HepG2 (cell line): ENCODE data around the gene DLL4. TPM values are rescaled to one million over a fixed set of nuclear protein-coding genes. Genes with fewer than 3 reads are reported as not detected.

Source experiments
- ATAC-seq: fragments of 200-7000 bp; cut with Tn5 transposase; 3 replicates; pipeline ENCODE4 v1.9.1; 2020; ENCODE audit warnings: mild to moderate bottlenecking, moderate library complexity
- Bru-seq: library from RNA; stranded (reverse); fragments of 400-500 nt; gene quantifications from one replicate; lab custom pipeline; 2021; lab: Mats Ljungman, UMichigan
- BruChase-seq, 2 experiments: library from RNA; stranded (reverse); fragments of 400-500 nt; gene quantifications; one replicate each; lab custom pipeline; 2021; lab: Mats Ljungman, UMichigan
- BruUV-seq: library from RNA; stranded (reverse); fragments of 400-500 nt; replicated peaks from 2 replicates; lab custom pipeline; 2021; lab: Mats Ljungman, UMichigan
- CTCF ChIA-PET: fragments of 300-600 bp; formaldehyde crosslinking; extraction: SDS; loops from one replicate; lab custom pipeline; 2021; ENCODE audit warnings: low total read pairs, inconsistent platforms, low intra/inter-chr PET ratio; lab: Yijun Ruan, JAX
- POLR2A ChIA-PET: fragments of 350-600 bp; sonication (Branson Sonifier 250); formaldehyde crosslinking; loops from one replicate; lab custom pipeline; 2020; ENCODE audit warnings: antibody characterized with exemption, inconsistent platforms; lab: Yijun Ruan, JAX
- DNase-seq: peaks from one replicate; pipeline ENCODE4 v3.0.0-alpha.2; 2015; ENCODE audit warnings: low spot score
- FAIRE-seq: peaks from 3 replicates; lab custom pipeline; 2011; peaks lifted over from hg19 to GRCh38; lab: Jason Lieb, UNC
- H2AFZ ChIP-seq: one replicate; pipeline ENCODE4 v1.6.1; 2011; ENCODE audit warnings: low read length, inconsistent platforms
- H3K27ac ChIP-seq: fragments of 300-600 bp; 3 replicates; pipeline ENCODE4 v1.8.0; 2011; ENCODE audit warnings: mixed run types, mild to moderate bottlenecking, mixed read lengths, low read length, inconsistent platforms; ENCODE audit not compliant: insufficient read depth; ENCODE audit errors: extremely low read length
- H3K27me3 ChIP-seq, 2 experiments: fragments of 200-600 bp in 1 of 2; 2 replicates in 1 of 2; 3 replicates in 1 of 2; pipeline versions ENCODE4 v1.6.0 to v1.8.0; 2011; ENCODE audit warnings: low read length in 2 of 2, mild to moderate bottlenecking in 2 of 2, moderate library complexity in 2 of 2, inconsistent platforms in 1 of 2; ENCODE audit not compliant: insufficient read depth in 2 of 2, control insufficient read depth in 1 of 2
- H3K36me3 ChIP-seq, 2 experiments: fragments of 200-600 bp in 1 of 2; replicated peaks in 1 of 2; 2 replicates in 1 of 2; 3 replicates in 1 of 2; pipeline versions ENCODE4 v1.5.1 to v1.8.0; 2011; ENCODE audit warnings: low read length in 2 of 2, inconsistent platforms in 1 of 2; ENCODE audit not compliant: insufficient read depth in 2 of 2, control insufficient read depth in 1 of 2
- H3K4me1 ChIP-seq: 2 replicates; pipeline ENCODE4 v1.5.1; 2012; ENCODE audit warnings: low read length, inconsistent platforms; ENCODE audit not compliant: insufficient read depth
- H3K4me2 ChIP-seq: 2 replicates; pipeline ENCODE4 v1.6.0; 2011; ENCODE audit warnings: low read depth, low read length, inconsistent platforms
- H3K4me3 ChIP-seq, 3 experiments: fragments of 200-600 bp in 1 of 3; sonication (generic), shearing (Covaris generic) in 1 of 3; replicated peaks in 1 of 3; 2 replicates each; pipeline ENCODE4 v1.5.1; 2011 to 2016; ENCODE audit warnings: low read length in 3 of 3, inconsistent platforms in 2 of 3, low read depth in 2 of 3, mild to moderate bottlenecking in 2 of 3, control low read depth in 1 of 3, mixed read lengths in 1 of 3; ENCODE audit not compliant: insufficient read depth in 1 of 3
- H3K79me2 ChIP-seq: one replicate; pipeline ENCODE4 v1.6.1; 2011; ENCODE audit warnings: low read length, inconsistent platforms; ENCODE audit not compliant: insufficient read depth
- H3K9ac ChIP-seq: 2 replicates; pipeline ENCODE4 v1.6.0; 2011; ENCODE audit warnings: mild to moderate bottlenecking, low read depth, low read length, inconsistent platforms; ENCODE audit not compliant: insufficient read depth
- H3K9me3 ChIP-seq: 2 replicates; pipeline ENCODE4 v1.5.1; 2012; ENCODE audit warnings: mild to moderate bottlenecking, low read length
- H4K20me1 ChIP-seq: 2 replicates; pipeline ENCODE4 v1.6.0; 2011; ENCODE audit warnings: inconsistent platforms, mild to moderate bottlenecking, low read length, moderate library complexity; ENCODE audit not compliant: insufficient read depth
- ATF3 ChIP-seq: sonication (generic); formaldehyde crosslinking; IDR thresholded peaks from 2 replicates; pipeline ENCODE4 v1.4.0; 2020; ENCODE audit warnings: missing genetic modification reagents
- CREBL2 ChIP-seq: sonication (generic); formaldehyde crosslinking; IDR thresholded peaks from 2 replicates; pipeline ENCODE4 v1.8.1; 2023; ENCODE audit warnings: missing genetic modification reagents, mild to moderate bottlenecking, borderline replicate concordance
- FOXK2 ChIP-seq: fragments of 450-650 bp; IDR thresholded peaks from 2 replicates; pipeline ENCODE4 v1.6.1; 2016
- KAT2B ChIP-seq: fragments of 150-350 bp; IDR thresholded peaks from 2 replicates; pipeline ENCODE4 v1.6.1; 2014; ENCODE audit warnings: low read depth, low read length, borderline replicate concordance
- MTA3 ChIP-seq: sonication (generic); formaldehyde crosslinking; IDR thresholded peaks from 2 replicates; pipeline ENCODE4 v1.4.0; 2020; ENCODE audit warnings: missing genetic modification reagents
- NBN ChIP-seq: fragments of 450-650 bp; conservative IDR thresholded peaks from 2 replicates; pipeline ENCODE4 v1.6.1; 2017
- SRSF1 ChIP-seq: fragments of 200-400 bp; formaldehyde crosslinking; optimal IDR thresholded peaks from 2 replicates; pipeline ENCODE3; 2017; ENCODE audit warnings: mild to moderate bottlenecking, low read depth, low read length, moderate library complexity
- XBP1 ChIP-seq: sonication (generic); formaldehyde crosslinking; IDR thresholded peaks from 2 replicates; pipeline ENCODE4 v1.5.0; 2020; ENCODE audit warnings: missing genetic modification reagents
- ZNF274 ChIP-seq: sonication (generic); formaldehyde crosslinking; IDR thresholded peaks from 2 replicates; pipeline ENCODE4 v1.5.1; 2020; ENCODE audit warnings: mild to moderate bottlenecking, missing genetic modification reagents
- ZNF329 ChIP-seq: sonication (generic); formaldehyde crosslinking; IDR thresholded peaks from 2 replicates; pipeline ENCODE4 v1.9.0; 2021; ENCODE audit warnings: low read depth, mild to moderate bottlenecking, missing genetic modification reagents
- ZNF572 ChIP-seq: sonication (generic); formaldehyde crosslinking; IDR thresholded peaks from 2 replicates; pipeline ENCODE4 v1.5.1; 2020; ENCODE audit warnings: mild to moderate bottlenecking, missing genetic modification reagents
- ZNF720 ChIP-seq: sonication (generic); formaldehyde crosslinking; IDR thresholded peaks from 2 replicates; pipeline ENCODE4 v1.4.0; 2020; ENCODE audit warnings: missing genetic modification reagents
- WGBS: methylation state at CpG from one replicate; pipeline ENCODE4 v1.1.6; 2017; ENCODE audit warnings: low lambda C conversion rate; 5-methylcytosine and 5-hydroxymethylcytosine counted together
- in situ Hi-C: cut with HindIII; loops from 2 replicates; pipeline ENCODE4 v1.10.0; 2017; ENCODE audit warnings: low pct_unique_long_range_greater_than_20kb; ENCODE audit not compliant: extremely low pct_ligation_motif_present
- intact Hi-C: fragments of 100-400 bp; cut with micrococcal nuclease; formaldehyde crosslinking; loops from one replicate; pipeline ENCODE4 v1.10.0; 2022; ENCODE audit not compliant: unreplicated experiment
- long read RNA-seq, 2 experiments: library from RNA in 1 of 2; library from polyadenylated mRNA in 1 of 2; stranded (forward) in 1 of 2; unstranded in 1 of 2; transcript quantifications; one replicate each; pipeline ENCODE4 v2.0.0, GENCODE V29; 2019 to 2022
- polyA minus RNA-seq, 3 experiments: library from RNA; depleted of rRNA, polyadenylated mRNA; stranded (reverse); fragments of >200 nt; gene quantifications; 2 replicates each; pipeline ENCODE4 v1.2.3, GENCODE V29; 2011; ENCODE audit warnings: low replicate concordance in 1 of 3
- polyA plus RNA-seq, 8 experiments: library from polyadenylated mRNA; depleted of rRNA in 3 of 8; stranded (reverse) in 7 of 8; unstranded in 1 of 8; fragments of >200 nt; fragmentation: Illumina TruSeq in 4 of 8; extraction: Trizol in 4 of 8; gene quantifications; 2 replicates each; pipeline versions ENCODE4 v1.2.1 to v1.2.3, GENCODE V29; 2011 to 2016; ENCODE audit warnings: low read depth in 4 of 8, missing spikeins in 1 of 8, mixed read lengths in 1 of 8; ENCODE audit not compliant: insufficient read depth in 1 of 8
- total RNA-seq, 5 experiments: library from RNA; depleted of rRNA; stranded (reverse); fragments of >200 nt; fragmentation: Illumina TruSeq; extraction: Trizol; gene quantifications; 2 replicates each; pipeline ENCODE4 v1.2.3, GENCODE V29; 2016; ENCODE audit warnings: low read depth in 1 of 5
- TF ChIP-seq, protein P1 (sequence below): sonication (generic); formaldehyde crosslinking; IDR thresholded peaks from 2 replicates; pipeline ENCODE4 v1.5.1; 2020; ENCODE audit warnings: mild to moderate bottlenecking, missing genetic modification reagents, moderate library complexity
- TF ChIP-seq, protein P2 (sequence below): sonication (generic); formaldehyde crosslinking; IDR thresholded peaks from 2 replicates; pipeline ENCODE4 v1.5.1; 2020; ENCODE audit warnings: missing genetic modification reagents, mild to moderate bottlenecking, borderline replicate concordance

DLL4 gene
- total RNA-seq (2016; rRNA removed; fragmentation: Illumina TruSeq; extraction: Trizol), result 0.13 and 0.20 TPM in 2 replicates
- total RNA-seq (2016; cell fraction: cytosol; rRNA removed; fragmentation: Illumina TruSeq; extraction: Trizol; ENCODE audit: low read depth), result 0.09 and 0.10 TPM in 2 replicates
- total RNA-seq (2016; cell fraction: insoluble cytoplasmic fraction; rRNA removed; fragmentation: Illumina TruSeq; extraction: Trizol), result 0.07 and 0.19 TPM in 2 replicates
- total RNA-seq (2016; cell fraction: membrane; rRNA removed; fragmentation: Illumina TruSeq; extraction: Trizol), result 0.03 and 0.15 TPM in 2 replicates
- 0.19 TPM in 1 of 2 replicates, not detected in the other for total RNA-seq (2016; cell fraction: nucleus; rRNA removed; fragmentation: Illumina TruSeq; extraction: Trizol)
- 0.25 and 0.27 TPM in 2 replicates for polyA plus RNA-seq (2011; rRNA removed)
- polyA plus RNA-seq (2011; cell fraction: cytosol; rRNA removed), result 0.13 and 0.24 TPM in 2 replicates
- 0.50 and 0.61 TPM in 2 replicates for polyA plus RNA-seq (2011; cell fraction: nucleus; rRNA removed)
- polyA plus RNA-seq (2012), result 0.13 and 0.43 TPM in 2 replicates
- 0.07 TPM in 1 of 2 replicates, not detected in the other for polyA plus RNA-seq (2016; cell fraction: cytosol; fragmentation: Illumina TruSeq; extraction: Trizol; ENCODE audit: low read depth)
- 0.13 and 0.19 TPM in 2 replicates for polyA plus RNA-seq (2016; cell fraction: insoluble cytoplasmic fraction; fragmentation: Illumina TruSeq; extraction: Trizol; ENCODE audit: low read depth)
- 0.06 and 0.08 TPM in 2 replicates for polyA plus RNA-seq (2016; cell fraction: membrane; fragmentation: Illumina TruSeq; extraction: Trizol; ENCODE audit: low read depth)
- polyA plus RNA-seq (2016; cell fraction: nucleus; fragmentation: Illumina TruSeq; extraction: Trizol; ENCODE audit: insufficient read depth, low read depth), result 0.34 and 0.39 TPM in 2 replicates
- polyA minus RNA-seq (2011; rRNA and poly(A)+ RNA removed; ENCODE audit: low replicate concordance), result 0.98 and 7.6 TPM in 2 replicates
- 0.35 and 0.59 TPM in 2 replicates for polyA minus RNA-seq (2011; cell fraction: cytosol; rRNA and poly(A)+ RNA removed)
- 0.12 and 0.26 TPM in 2 replicates for polyA minus RNA-seq (2011; cell fraction: nucleus; rRNA and poly(A)+ RNA removed)
- percentile 18 among the genes with signal in this experiment for Bru-seq, nascent RNA
- percentile 26 among the genes with signal in this experiment for BruChase-seq, experiment 1, labeled RNA remaining after a 6-hour chase
- percentile 23 among the genes with signal in this experiment for BruChase-seq, experiment 2, labeled RNA remaining after a 2-hour chase
- long read RNA-seq, experiment 1, result 0 reads
- long read RNA-seq, experiment 2, result 0 reads

- H3K27ac ChIP-seq, result no peak within 1 kb of the TSS
- peak within 1 kb of the TSS; percentile 49 to 72 (median 57) for H3K4me3 ChIP-seq
- no peaks in the 10 kb centered on the region for H3K36me3 ChIP-seq
- in situ Hi-C loops (no loop called here), intact Hi-C loops (loop anchor here (2.0 kb wide), 1 partner anchor 18 kb away; no protein-coding TSS in a partner anchor)
- no peaks in the 10 kb centered on the region for H3K79me2 ChIP-seq
- H3K4me1 ChIP-seq, result peaks cover 82% of the 10 kb centered on the region
- H2AFZ ChIP-seq, result no peak within 1 kb of the TSS
- ATAC-seq (peak; percentile 19), DNase-seq (peak; percentile 54), FAIRE-seq (no peak)
- H3K9ac ChIP-seq, result no peak within 1 kb of the TSS
- H3K27me3 ChIP-seq, result peaks cover 9 to 71% of the 10 kb centered on the region in 2 experiments
- BruUV-seq, result no TSS peak
- POLR2A ChIA-PET, result interaction anchor here (0.9 to 2.6 kb wide), 6 partner anchors 10 to 122 kb away, joined by 3 to 10 read pairs (median 5); partner anchors contain the start of genes DNAJC17 and ZFYVE19
- CTCF ChIA-PET, result no interaction called here
- no peaks in the 10 kb centered on the region for H4K20me1 ChIP-seq
- H3K9me3 ChIP-seq, result no peaks in the 10 kb centered on the region
- 3% methylated on average over 19 of the region's 71 CpGs for WGBS
- H3K4me2 ChIP-seq, result peak within 1 kb of the TSS; percentile 82
- TF ChIP-seq MTA3 (no peak), KAT2B (no peak), ZNF329 (CRISPR knock-in tag) (no peak), ZNF572 (CRISPR knock-in tag) (no peak), CREBL2 (no peak), ZNF720 (CRISPR knock-in tag) (no peak), ATF3 (CRISPR knock-in tag) (no peak), SRSF1 (no peak), XBP1 (no peak), FOXK2 (no peak), ZNF274 (CRISPR knock-in tag) (no peak), NBN (no peak)
- TF ChIP-seq, protein P1, sequence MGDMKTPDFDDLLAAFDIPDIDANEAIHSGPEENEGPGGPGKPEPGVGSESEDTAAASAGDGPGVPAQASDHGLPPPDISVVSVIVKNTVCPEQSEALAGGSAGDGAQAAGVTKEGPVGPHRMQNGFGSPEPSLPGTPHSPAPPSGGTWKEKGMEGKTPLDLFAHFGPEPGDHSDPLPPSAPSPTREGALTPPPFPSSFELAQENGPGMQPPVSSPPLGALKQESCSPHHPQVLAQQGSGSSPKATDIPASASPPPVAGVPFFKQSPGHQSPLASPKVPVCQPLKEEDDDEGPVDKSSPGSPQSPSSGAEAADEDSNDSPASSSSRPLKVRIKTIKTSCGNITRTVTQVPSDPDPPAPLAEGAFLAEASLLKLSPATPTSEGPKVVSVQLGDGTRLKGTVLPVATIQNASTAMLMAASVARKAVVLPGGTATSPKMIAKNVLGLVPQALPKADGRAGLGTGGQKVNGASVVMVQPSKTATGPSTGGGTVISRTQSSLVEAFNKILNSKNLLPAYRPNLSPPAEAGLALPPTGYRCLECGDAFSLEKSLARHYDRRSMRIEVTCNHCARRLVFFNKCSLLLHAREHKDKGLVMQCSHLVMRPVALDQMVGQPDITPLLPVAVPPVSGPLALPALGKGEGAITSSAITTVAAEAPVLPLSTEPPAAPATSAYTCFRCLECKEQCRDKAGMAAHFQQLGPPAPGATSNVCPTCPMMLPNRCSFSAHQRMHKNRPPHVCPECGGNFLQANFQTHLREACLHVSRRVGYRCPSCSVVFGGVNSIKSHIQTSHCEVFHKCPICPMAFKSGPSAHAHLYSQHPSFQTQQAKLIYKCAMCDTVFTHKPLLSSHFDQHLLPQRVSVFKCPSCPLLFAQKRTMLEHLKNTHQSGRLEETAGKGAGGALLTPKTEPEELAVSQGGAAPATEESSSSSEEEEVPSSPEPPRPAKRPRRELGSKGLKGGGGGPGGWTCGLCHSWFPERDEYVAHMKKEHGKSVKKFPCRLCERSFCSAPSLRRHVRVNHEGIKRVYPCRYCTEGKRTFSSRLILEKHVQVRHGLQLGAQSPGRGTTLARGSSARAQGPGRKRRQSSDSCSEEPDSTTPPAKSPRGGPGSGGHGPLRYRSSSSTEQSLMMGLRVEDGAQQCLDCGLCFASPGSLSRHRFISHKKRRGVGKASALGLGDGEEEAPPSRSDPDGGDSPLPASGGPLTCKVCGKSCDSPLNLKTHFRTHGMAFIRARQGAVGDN (CRISPR knock-in tag), result peak; percentile 80
- TF ChIP-seq, protein P2, sequence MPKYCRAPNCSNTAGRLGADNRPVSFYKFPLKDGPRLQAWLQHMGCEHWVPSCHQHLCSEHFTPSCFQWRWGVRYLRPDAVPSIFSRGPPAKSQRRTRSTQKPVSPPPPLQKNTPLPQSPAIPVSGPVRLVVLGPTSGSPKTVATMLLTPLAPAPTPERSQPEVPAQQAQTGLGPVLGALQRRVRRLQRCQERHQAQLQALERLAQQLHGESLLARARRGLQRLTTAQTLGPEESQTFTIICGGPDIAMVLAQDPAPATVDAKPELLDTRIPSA, result no peak
Observed at GRCh38 chr15:40928821-40929659, at the start of gene DLL4. Gene DLL4 (plus strand): TSS chr15:40929340. CDS start chr15:40929669, 329 bp downstream.
